GM18505 (cell line): Measurements from ENCODE around the gene CRYGN.

Source experiments
- ATAC-seq: cut with Tn5 transposase; IDR thresholded peaks from one replicate; pipeline ENCODE4 v1.9.1; 2021; ENCODE audit not compliant: unreplicated experiment
- POLR2A ChIP-seq: IDR thresholded peaks from 4 replicates; pipeline ENCODE4 v1.6.1; 2011; ENCODE audit warnings: borderline replicate concordance; ENCODE audit not compliant: insufficient read depth, insufficient read length; ENCODE audit errors: extremely low read depth

The CRYGN gene

GRCh38 chr7:151454932-151455530 lies 15.1 kb upstream of the CRYGN start:
- no peak for ATAC-seq
- no peak for TF ChIP-seq POLR2A

GRCh38 chr7:151454305-151454704 lies 14.4 kb upstream of the CRYGN start:
- ATAC-seq: no peak
- no peak for TF ChIP-seq POLR2A

GRCh38 chr7:151453326-151453791 lies 13.4 kb upstream of the CRYGN start:
- ATAC-seq: no peak
- no peak for TF ChIP-seq POLR2A

- no peak for ATAC-seq
- no peak for TF ChIP-seq POLR2A
Measured at GRCh38 chr7:151452680-151453325, 12.9 kb upstream of the CRYGN start.

GRCh38 chr7:151451626-151452571 lies 12.0 kb upstream of the CRYGN start:
- no peak for TF ChIP-seq POLR2A

GRCh38 chr7:151451156-151451555 lies 11.2 kb upstream of the CRYGN start:
- ATAC-seq: no peak
- no peak for TF ChIP-seq POLR2A

More at GRCh38 chr7:151451626-151452571, 12.0 kb upstream of the CRYGN start:
- no peak for ATAC-seq

GRCh38 chr7:151449990-151450389 lies 10.0 kb upstream of the CRYGN start:
- TF ChIP-seq POLR2A: no peak
- ATAC-seq: no peak

GRCh38 chr7:151448261-151449252 lies 8.6 kb upstream of the CRYGN start:
- TF ChIP-seq POLR2A: no peak
- ATAC-seq: no peak

GRCh38 chr7:151447901-151448260 lies 7.9 kb upstream of the CRYGN start:
- no peak for ATAC-seq
- TF ChIP-seq POLR2A: no peak

- TF ChIP-seq POLR2A: no peak
- no peak for ATAC-seq
Measured at GRCh38 chr7:151447312-151447711, 7.4 kb upstream of the CRYGN start.

GRCh38 chr7:151446412-151446811 lies 6.5 kb upstream of the CRYGN start:
- ATAC-seq: no peak
- no peak for TF ChIP-seq POLR2A

GRCh38 chr7:151444632-151445031 lies 4.7 kb upstream of the CRYGN start:
- TF ChIP-seq POLR2A: no peak
- no peak for ATAC-seq

- ATAC-seq: no peak
- TF ChIP-seq POLR2A: no peak
Measured at GRCh38 chr7:151442776-151443496, 3.0 kb upstream of the CRYGN start.
